Measurements from ENCODE around the gene RPS6KA5.

DNA sequence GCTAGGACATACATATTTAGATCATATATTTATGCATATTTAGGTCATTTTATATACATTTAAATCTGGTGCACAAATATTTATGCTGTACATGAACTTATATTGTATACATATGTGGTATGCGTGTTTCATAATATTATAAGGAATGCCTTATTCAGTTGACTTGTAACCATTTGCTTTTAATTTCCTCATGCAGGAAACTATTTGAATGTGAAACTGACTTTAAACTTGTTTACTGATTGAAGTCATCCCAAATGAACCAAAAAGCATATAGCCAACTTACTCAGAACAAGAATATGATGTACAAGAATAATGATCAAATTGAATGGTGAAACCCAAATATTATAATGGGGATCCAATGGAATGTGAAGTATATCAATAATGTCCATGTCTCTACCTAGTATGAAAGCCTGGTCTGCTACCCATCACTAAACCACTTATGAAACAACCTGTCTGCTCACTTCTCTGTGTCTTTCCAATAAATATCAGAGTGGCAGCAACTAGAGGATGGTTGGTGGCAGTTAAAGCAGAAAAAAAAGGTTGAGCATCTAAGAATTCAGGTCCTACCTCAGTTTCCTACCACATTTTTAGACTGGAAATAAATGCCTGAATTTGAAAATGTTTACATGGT lies 38.3 kb downstream of the RPS6KA5 start:
- TF ChIP-seq, protein P1, sequence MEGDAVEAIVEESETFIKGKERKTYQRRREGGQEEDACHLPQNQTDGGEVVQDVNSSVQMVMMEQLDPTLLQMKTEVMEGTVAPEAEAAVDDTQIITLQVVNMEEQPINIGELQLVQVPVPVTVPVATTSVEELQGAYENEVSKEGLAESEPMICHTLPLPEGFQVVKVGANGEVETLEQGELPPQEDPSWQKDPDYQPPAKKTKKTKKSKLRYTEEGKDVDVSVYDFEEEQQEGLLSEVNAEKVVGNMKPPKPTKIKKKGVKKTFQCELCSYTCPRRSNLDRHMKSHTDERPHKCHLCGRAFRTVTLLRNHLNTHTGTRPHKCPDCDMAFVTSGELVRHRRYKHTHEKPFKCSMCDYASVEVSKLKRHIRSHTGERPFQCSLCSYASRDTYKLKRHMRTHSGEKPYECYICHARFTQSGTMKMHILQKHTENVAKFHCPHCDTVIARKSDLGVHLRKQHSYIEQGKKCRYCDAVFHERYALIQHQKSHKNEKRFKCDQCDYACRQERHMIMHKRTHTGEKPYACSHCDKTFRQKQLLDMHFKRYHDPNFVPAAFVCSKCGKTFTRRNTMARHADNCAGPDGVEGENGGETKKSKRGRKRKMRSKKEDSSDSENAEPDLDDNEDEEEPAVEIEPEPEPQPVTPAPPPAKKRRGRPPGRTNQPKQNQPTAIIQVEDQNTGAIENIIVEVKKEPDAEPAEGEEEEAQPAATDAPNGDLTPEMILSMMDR (conservative IDR thresholded peaks at IDR 0.05 in 1 of 2, IDR thresholded peaks at IDR 0.05 in 1 of 2; ENCODE audit: low read depth in 1 of 2, low read length in 2 of 2) = no peak
- TF ChIP-seq EZH2 (IDR thresholded peaks at IDR 0.05; ENCODE audit: low read length, missing control alignments) = no peak
